GM13977 (cell line): ENCODE data around the gene DEPDC4.
A peak's percentile ranks its signal among the peaks of the same experiment; 100 is the strongest.
"Not testable (repeated sequence)": the region's sequence is repeated elsewhere in the genome, so short reads cannot be mapped to it uniquely, and the experiment has no call there.

Source experiments
- DNase-seq: peaks from one replicate; pipeline ENCODE4 v3.0.0; 2012; ENCODE audit warnings: low spot score
- in situ Hi-C: fragments of 300-500 bp; cut with MboI; formaldehyde crosslinking; loops from one replicate; pipeline ENCODE4 v1.12.0; 2022; ENCODE audit warnings: low sequenced_read_pairs, low pct_unique_long_range_greater_than_20kb, mixed read lengths, inconsistent platforms; ENCODE audit not compliant: unreplicated experiment
- TF ChIP-seq, protein P1 (sequence below): IDR thresholded peaks from 2 replicates; pipeline ENCODE4 v1.5.1; 2012; ENCODE audit warnings: mild to moderate bottlenecking, control low read depth; ENCODE audit not compliant: insufficient read depth; ENCODE audit errors: extremely low read depth, missing control alignments

DEPDC4 gene

DNA sequence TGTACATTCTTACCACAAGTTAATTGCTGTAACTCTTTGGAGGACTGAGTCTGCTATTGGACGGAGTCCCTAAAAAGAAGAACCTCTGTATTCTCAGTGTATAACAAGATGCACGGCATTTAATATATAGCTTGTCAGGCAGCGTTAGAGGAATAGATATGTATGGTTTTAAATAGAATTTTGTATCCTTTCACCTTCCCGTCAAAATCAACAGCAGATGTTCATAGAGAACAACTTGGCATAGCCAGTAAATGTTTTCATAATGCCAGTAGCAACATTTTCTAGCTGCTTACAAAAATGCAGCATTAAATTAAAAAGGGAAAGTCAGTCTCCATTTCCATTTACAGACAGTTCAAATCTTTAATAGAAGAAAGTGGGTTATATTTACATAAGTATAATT, 6.9 kb upstream of the DEPDC4 start:
- no peak for DNase-seq
- in situ Hi-C loops: no loop called here
- TF ChIP-seq, protein P1, sequence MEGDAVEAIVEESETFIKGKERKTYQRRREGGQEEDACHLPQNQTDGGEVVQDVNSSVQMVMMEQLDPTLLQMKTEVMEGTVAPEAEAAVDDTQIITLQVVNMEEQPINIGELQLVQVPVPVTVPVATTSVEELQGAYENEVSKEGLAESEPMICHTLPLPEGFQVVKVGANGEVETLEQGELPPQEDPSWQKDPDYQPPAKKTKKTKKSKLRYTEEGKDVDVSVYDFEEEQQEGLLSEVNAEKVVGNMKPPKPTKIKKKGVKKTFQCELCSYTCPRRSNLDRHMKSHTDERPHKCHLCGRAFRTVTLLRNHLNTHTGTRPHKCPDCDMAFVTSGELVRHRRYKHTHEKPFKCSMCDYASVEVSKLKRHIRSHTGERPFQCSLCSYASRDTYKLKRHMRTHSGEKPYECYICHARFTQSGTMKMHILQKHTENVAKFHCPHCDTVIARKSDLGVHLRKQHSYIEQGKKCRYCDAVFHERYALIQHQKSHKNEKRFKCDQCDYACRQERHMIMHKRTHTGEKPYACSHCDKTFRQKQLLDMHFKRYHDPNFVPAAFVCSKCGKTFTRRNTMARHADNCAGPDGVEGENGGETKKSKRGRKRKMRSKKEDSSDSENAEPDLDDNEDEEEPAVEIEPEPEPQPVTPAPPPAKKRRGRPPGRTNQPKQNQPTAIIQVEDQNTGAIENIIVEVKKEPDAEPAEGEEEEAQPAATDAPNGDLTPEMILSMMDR: no peak

GRCh38 chr12:100268835-100269564, 2.1 kb upstream of the DEPDC4 start:
- in situ Hi-C loops: no loop called here
- DNase-seq: no peak
- TF ChIP-seq, protein P1: no peak

- TF ChIP-seq, protein P1: no peak
- DNase-seq: peak; percentile 29
- in situ Hi-C loops: no loop called here
Measured at GRCh38 chr12:100267603-100268281, 863 bp upstream of the DEPDC4 start.

GRCh38 chr12:100266585-100266834, 369 bp downstream of the DEPDC4 start:
- no peak for DNase-seq
- in situ Hi-C loops: no loop called here

GRCh38 chr12:100265732-100266584, 921 bp downstream of the DEPDC4 start:
- TF ChIP-seq, protein P1: no peak
- in situ Hi-C loops: no loop called here
- DNase-seq: no peak

More at GRCh38 chr12:100266585-100266834, 369 bp downstream of the DEPDC4 start:
- TF ChIP-seq, protein P1: no peak

GRCh38 chr12:100265107-100265506, 1.8 kb downstream of the DEPDC4 start:
- in situ Hi-C loops, DNase-seq: not testable (repeated sequence)

DNA sequence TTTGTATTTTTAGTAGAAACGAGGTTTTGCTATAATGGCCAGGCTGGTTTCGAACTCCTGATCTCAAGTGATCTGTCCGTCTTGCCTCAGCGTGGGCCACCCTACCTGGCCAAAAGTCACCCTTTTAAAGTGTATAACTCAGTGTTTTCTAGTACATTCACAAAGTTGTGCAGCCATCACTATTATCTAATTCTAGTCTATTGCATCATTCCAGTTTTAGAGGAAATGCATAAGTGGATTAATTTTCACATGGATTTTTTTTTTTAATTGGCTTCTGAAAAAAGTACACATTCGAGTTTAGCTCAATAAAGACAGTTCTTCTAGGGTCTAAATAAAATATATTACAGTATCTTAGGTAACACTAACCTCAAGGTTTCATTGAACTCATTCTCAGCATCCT, 3.7 kb downstream of the DEPDC4 start:
- no peak for DNase-seq
- in situ Hi-C loops: no loop called here
- TF ChIP-seq, protein P1: no peak
